PFSK-1 (cell line): ENCODE results near the gene IRF4.

Source experiments
- POLR2AphosphoS5 ChIP-seq: IDR thresholded peaks from 2 replicates; pipeline ENCODE4 v1.6.1; 2012; ENCODE audit warnings: low read depth, mild to moderate bottlenecking, control low read depth, low read length, moderate library complexity
- SIN3A ChIP-seq: IDR thresholded peaks from 2 replicates; pipeline ENCODE4 v1.6.1; 2012; ENCODE audit warnings: mild to moderate bottlenecking, low read length, moderate library complexity, borderline replicate concordance; ENCODE audit not compliant: insufficient read depth
- TAF1 ChIP-seq: IDR thresholded peaks from 2 replicates; pipeline ENCODE4 v1.6.1; 2012; ENCODE audit warnings: low read length, control low read depth, borderline replicate concordance; ENCODE audit not compliant: insufficient read depth
- TF ChIP-seq, protein P1 (sequence below), 2 experiments: IDR thresholded peaks; 2 replicates each; pipeline versions ENCODE4 v1.6.1 to v1.8.0; 2011 to 2012; ENCODE audit warnings: low read depth in 2 of 2, low read length in 2 of 2, control low read depth in 1 of 2, inconsistent platforms in 1 of 2, mild to moderate bottlenecking in 1 of 2, moderate library complexity in 1 of 2; ENCODE audit not compliant: insufficient read depth in 1 of 2

GRCh38 chr6:349491-349921 lies 42.0 kb upstream of the IRF4 start:
- TF ChIP-seq, protein P1, sequence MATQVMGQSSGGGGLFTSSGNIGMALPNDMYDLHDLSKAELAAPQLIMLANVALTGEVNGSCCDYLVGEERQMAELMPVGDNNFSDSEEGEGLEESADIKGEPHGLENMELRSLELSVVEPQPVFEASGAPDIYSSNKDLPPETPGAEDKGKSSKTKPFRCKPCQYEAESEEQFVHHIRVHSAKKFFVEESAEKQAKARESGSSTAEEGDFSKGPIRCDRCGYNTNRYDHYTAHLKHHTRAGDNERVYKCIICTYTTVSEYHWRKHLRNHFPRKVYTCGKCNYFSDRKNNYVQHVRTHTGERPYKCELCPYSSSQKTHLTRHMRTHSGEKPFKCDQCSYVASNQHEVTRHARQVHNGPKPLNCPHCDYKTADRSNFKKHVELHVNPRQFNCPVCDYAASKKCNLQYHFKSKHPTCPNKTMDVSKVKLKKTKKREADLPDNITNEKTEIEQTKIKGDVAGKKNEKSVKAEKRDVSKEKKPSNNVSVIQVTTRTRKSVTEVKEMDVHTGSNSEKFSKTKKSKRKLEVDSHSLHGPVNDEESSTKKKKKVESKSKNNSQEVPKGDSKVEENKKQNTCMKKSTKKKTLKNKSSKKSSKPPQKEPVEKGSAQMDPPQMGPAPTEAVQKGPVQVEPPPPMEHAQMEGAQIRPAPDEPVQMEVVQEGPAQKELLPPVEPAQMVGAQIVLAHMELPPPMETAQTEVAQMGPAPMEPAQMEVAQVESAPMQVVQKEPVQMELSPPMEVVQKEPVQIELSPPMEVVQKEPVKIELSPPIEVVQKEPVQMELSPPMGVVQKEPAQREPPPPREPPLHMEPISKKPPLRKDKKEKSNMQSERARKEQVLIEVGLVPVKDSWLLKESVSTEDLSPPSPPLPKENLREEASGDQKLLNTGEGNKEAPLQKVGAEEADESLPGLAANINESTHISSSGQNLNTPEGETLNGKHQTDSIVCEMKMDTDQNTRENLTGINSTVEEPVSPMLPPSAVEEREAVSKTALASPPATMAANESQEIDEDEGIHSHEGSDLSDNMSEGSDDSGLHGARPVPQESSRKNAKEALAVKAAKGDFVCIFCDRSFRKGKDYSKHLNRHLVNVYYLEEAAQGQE (IDR thresholded peaks at IDR 0.05; ENCODE audit: insufficient read depth in 1 of 2, low read depth in 2 of 2, low read length in 2 of 2), result no peak
- TF ChIP-seq TAF1 (no peak), POLR2AphosphoS5 (no peak), SIN3A (no peak)
